H9 (cell line): Measurements from ENCODE around the gene CUL4A. TPM values are rescaled to one million over a fixed set of nuclear protein-coding genes. Genes with fewer than 3 reads are reported as not detected.
A peak's percentile ranks its signal among the peaks of the same experiment; 100 is the strongest.

ENCODE experiments used
- DNase-seq: peaks from one replicate; pipeline ENCODE4 v3.0.0-alpha.2; 2017
- H2AFZ ChIP-seq: one replicate; pipeline ENCODE4 v1.6.1; 2013; ENCODE audit warnings: mild to moderate bottlenecking, low read length, control low read depth, moderate library complexity
- H2AK5ac ChIP-seq: 2 replicates; pipeline ENCODE4 v1.6.1; 2013; ENCODE audit warnings: low read length, control low read depth, mixed read lengths; ENCODE audit not compliant: insufficient read length
- H2BK120ac ChIP-seq: one replicate; pipeline ENCODE4 v1.6.1; 2013; ENCODE audit warnings: low read depth, mild to moderate bottlenecking, low read length, control low read depth, inconsistent platforms; ENCODE audit not compliant: poor library complexity, severe bottlenecking
- H2BK12ac ChIP-seq: 2 replicates; pipeline ENCODE4 v1.6.1; 2013; ENCODE audit warnings: low read length, control low read depth, mixed read lengths, low read depth; ENCODE audit not compliant: insufficient read length
- H2BK15ac ChIP-seq: 2 replicates; pipeline ENCODE4 v1.6.1; 2013; ENCODE audit warnings: low read depth, low read length, control low read depth
- H2BK20ac ChIP-seq: one replicate; pipeline ENCODE4 v1.6.1; 2013; ENCODE audit warnings: low read depth, mild to moderate bottlenecking, low read length, control low read depth, inconsistent platforms; ENCODE audit not compliant: poor library complexity, severe bottlenecking
- H2BK5ac ChIP-seq: 2 replicates; pipeline ENCODE4 v1.6.1; 2013; ENCODE audit warnings: low read length, control low read depth, mixed read lengths; ENCODE audit not compliant: insufficient read length
- H3K14ac ChIP-seq: 2 replicates; pipeline ENCODE4 v1.6.1; 2013; ENCODE audit warnings: low read length, control low read depth; ENCODE audit not compliant: insufficient read depth
- H3K18ac ChIP-seq: 2 replicates; pipeline ENCODE4 v1.6.1; 2013; ENCODE audit warnings: low read depth, mild to moderate bottlenecking, mixed read lengths, low read length, control low read depth; ENCODE audit not compliant: insufficient read length
- H3K23ac ChIP-seq: 2 replicates; pipeline ENCODE4 v1.6.1; 2013; ENCODE audit warnings: low read length, control low read depth, mixed read lengths, low read depth; ENCODE audit not compliant: insufficient read length
- H3K23me2 ChIP-seq: 2 replicates; pipeline ENCODE4 v1.6.1; 2013; ENCODE audit warnings: low read depth, mild to moderate bottlenecking, mixed read lengths, low read length, control low read depth; ENCODE audit not compliant: insufficient read length, poor library complexity, severe bottlenecking
- H3K27ac ChIP-seq: 2 replicates; pipeline ENCODE4 v1.5.1; 2013; ENCODE audit warnings: low read length, control low read depth, mixed read lengths, low read depth; ENCODE audit not compliant: insufficient read length
- H3K27me3 ChIP-seq: 2 replicates; pipeline ENCODE4 v1.6.1; 2013; ENCODE audit warnings: low read length, control low read depth, inconsistent platforms; ENCODE audit not compliant: insufficient read depth
- H3K4ac ChIP-seq: 2 replicates; pipeline ENCODE4 v1.6.1; 2013; ENCODE audit warnings: low read depth, mild to moderate bottlenecking, control low read depth, inconsistent platforms, low read length, moderate library complexity
- H3K4me1 ChIP-seq: 2 replicates; pipeline ENCODE4 v1.6.1; 2013; ENCODE audit warnings: low read length, control low read depth, inconsistent platforms; ENCODE audit not compliant: insufficient read depth
- H3K4me2 ChIP-seq: 2 replicates; pipeline ENCODE4 v1.6.1; 2013; ENCODE audit warnings: low read length, control low read depth, mixed read lengths; ENCODE audit not compliant: insufficient read length, insufficient read depth
- H3K56ac ChIP-seq: 2 replicates; pipeline ENCODE4 v1.6.1; 2013; ENCODE audit warnings: low read depth, mild to moderate bottlenecking, mixed read lengths, low read length, control low read depth; ENCODE audit not compliant: insufficient read length
- H3K79me1 ChIP-seq: 2 replicates; pipeline ENCODE4 v1.6.1; 2013; ENCODE audit warnings: low read depth, mild to moderate bottlenecking, moderate library complexity, low read length, control low read depth, inconsistent platforms; ENCODE audit not compliant: insufficient read depth, poor library complexity, severe bottlenecking
- H3K79me2 ChIP-seq: 2 replicates; pipeline ENCODE4 v1.6.1; 2013; ENCODE audit warnings: low read length, control low read depth, inconsistent platforms; ENCODE audit not compliant: insufficient read depth
- H3K9ac ChIP-seq: 2 replicates; pipeline ENCODE4 v1.6.1; 2013; ENCODE audit warnings: low read length, control low read depth, mixed read lengths; ENCODE audit not compliant: insufficient read length; ENCODE audit errors: extremely low read depth
- H3K9me3 ChIP-seq: one replicate; pipeline ENCODE4 v1.6.1; 2013; ENCODE audit warnings: low read depth, low read length, inconsistent platforms; ENCODE audit not compliant: control insufficient read depth
- H3T11ph ChIP-seq: one replicate; pipeline ENCODE4 v1.6.1; 2013; ENCODE audit warnings: mild to moderate bottlenecking, low read length, control low read depth, inconsistent platforms
- H4K20me1 ChIP-seq: one replicate; pipeline ENCODE4 v1.6.1; 2013; ENCODE audit not compliant: control insufficient read depth, insufficient read length, insufficient read depth
- H4K5ac ChIP-seq: 2 replicates; pipeline ENCODE4 v1.6.1; 2013; ENCODE audit warnings: low read depth, mild to moderate bottlenecking, mixed read lengths, low read length, control low read depth; ENCODE audit not compliant: insufficient read length
- H4K8ac ChIP-seq: replicated peaks from 2 replicates; pipeline ENCODE4 v1.6.1; 2013; ENCODE audit warnings: low read length, control low read depth, mixed read lengths, low read depth; ENCODE audit not compliant: insufficient read length
- H4K91ac ChIP-seq: 2 replicates; pipeline ENCODE4 v1.6.1; 2013; ENCODE audit warnings: low read depth, mild to moderate bottlenecking, moderate library complexity, mixed read lengths, low read length, control low read depth; ENCODE audit not compliant: insufficient read length
- H3K27ac Mint-ChIP-seq, 3 experiments: 2 replicates in 2 of 3; 3 replicates in 1 of 3; pipeline ENCODE4 v1.8.0; 2020 to 2021; ENCODE audit warnings: mixed read lengths in 3 of 3, mild to moderate bottlenecking in 1 of 3, moderate library complexity in 1 of 3
- H3K27me3 Mint-ChIP-seq: 2 replicates; pipeline ENCODE4 v1.8.0; 2021; ENCODE audit warnings: low read depth, mild to moderate bottlenecking, moderate library complexity, mixed read lengths
- H3K36me3 Mint-ChIP-seq, 3 experiments: 2 replicates in 2 of 3; 3 replicates in 1 of 3; pipeline ENCODE4 v1.8.0; 2020 to 2021; ENCODE audit warnings: low read depth in 3 of 3, mixed read lengths in 3 of 3; ENCODE audit not compliant: insufficient read depth in 1 of 3
- H3K4me1 Mint-ChIP-seq, 2 experiments: 2 replicates each; pipeline ENCODE4 v1.8.0; 2020; ENCODE audit warnings: mixed read lengths in 2 of 2
- H3K4me3 Mint-ChIP-seq, 2 experiments: 2 replicates in 1 of 2; 3 replicates in 1 of 2; pipeline ENCODE4 v1.8.0; 2020 to 2021; ENCODE audit warnings: mild to moderate bottlenecking in 2 of 2, mixed read lengths in 2 of 2, moderate library complexity in 1 of 2
- H3K9me3 Mint-ChIP-seq, 2 experiments: 2 replicates in 1 of 2; 3 replicates in 1 of 2; pipeline ENCODE4 v1.8.0; 2020; ENCODE audit warnings: mild to moderate bottlenecking in 2 of 2, mixed read lengths in 2 of 2, moderate library complexity in 1 of 2
- CTCF ChIP-seq: fragments of 200-600 bp; sonication (generic); conservative IDR thresholded peaks from 3 replicates; pipeline ENCODE4 v1.8.0; 2021; ENCODE audit warnings: antibody characterized with exemption, mild to moderate bottlenecking
- WGBS: extraction: QIAGEN DNeasy Blood & Tissue Kit; methylation state at CpG from one replicate; pipeline ENCODE4 v1.1.7; 2013; ENCODE audit warnings: missing lambda C conversion rate, low lambda C conversion rate, mixed read lengths; ENCODE audit not compliant: insufficient read length; ENCODE audit errors: extremely low coverage; 5-methylcytosine and 5-hydroxymethylcytosine counted together
- total RNA-seq: library from RNA; stranded (reverse); gene quantifications from 2 replicates; pipeline ENCODE4 v1.2.1, GENCODE V29; 2021

The CUL4A gene
- total RNA-seq, 1 experiment from 2014 or later = 97.9 TPM

GRCh38 chr13:113272701-113273181, 63.3 kb downstream of the CUL4A start:
- Histone ChIP-seq H3K27ac (no peak overlapping the region), H2BK12ac (no peak overlapping the region), H3K9ac (no peak overlapping the region), H3T11ph (no peak overlapping the region), H4K8ac (no peak overlapping the region), H3K27me3 (no peaks in the 10 kb centered on the region), H3K23ac (no peak overlapping the region), H4K20me1 (no peaks in the 10 kb centered on the region), H2BK120ac (no peak overlapping the region), H3K4me1 (no peaks in the 10 kb centered on the region), H4K5ac (no peak overlapping the region), H2BK15ac (no peak overlapping the region), H4K91ac (no peak overlapping the region), H2AK5ac (no peak overlapping the region), H2BK20ac (no peak overlapping the region), H3K4me2 (no peak overlapping the region), H3K14ac (no peak overlapping the region), H3K4ac (no peak overlapping the region), H3K23me2 (no peaks in the 10 kb centered on the region), H3K56ac (no peak overlapping the region), H3K79me1 (no peaks in the 10 kb centered on the region), H2AFZ (no peak overlapping the region), H2BK5ac (no peak overlapping the region), H3K79me2 (no peaks in the 10 kb centered on the region), H3K9me3 (no peaks in the 10 kb centered on the region), H3K18ac (no peak overlapping the region)
- Mint-ChIP-seq H3K4me3 (no peak overlapping the region), H3K27ac (peak overlapping the region in 1 of 3 experiments; percentile 39; a peak in 1 of 7 replicates), H3K4me1 (peaks cover 0 to 8% of the 10 kb centered on the region in 2 experiments; a peak in 1 of 4 replicates), H3K9me3 (no peaks in the 10 kb centered on the region; a peak in 1 of 5 replicates), H3K27me3 (peaks cover under 1% of the 10 kb centered on the region; the same call in 1 of the 2 replicates), H3K36me3 (peaks cover 0 to 19% (median 2%) of the 10 kb centered on the region in 3 experiments; a peak in 3 of 7 replicates)
- no CpG with 5 or more reads among the region's 10 CpGs for WGBS
- no peak for TF ChIP-seq CTCF
- DNase-seq = no peak
